GM18873 (cell line): ENCODE results near the gene ATF6.
"Not testable (repeated sequence)": the region's sequence is repeated elsewhere in the genome, so short reads cannot be mapped to it uniquely, and the experiment has no call there.

Experiments used
- ATAC-seq: cut with Tn5 transposase; IDR thresholded peaks from one replicate; pipeline ENCODE4 v1.9.1; 2021; ENCODE audit warnings: mild to moderate bottlenecking, moderate library complexity, moderate number of reproducible peaks; ENCODE audit not compliant: unreplicated experiment, low FRiP score

The ATF6 gene

GRCh38 chr1:161773791-161774190 lies 7.7 kb downstream of the ATF6 start:
- no peak for ATAC-seq

GRCh38 chr1:161777261-161777660 lies 11.1 kb downstream of the ATF6 start:
- ATAC-seq: no peak

GRCh38 chr1:161778522-161778921 lies 12.4 kb downstream of the ATF6 start:
- no peak for ATAC-seq

GRCh38 chr1:161779393-161779792 lies 13.3 kb downstream of the ATF6 start:
- ATAC-seq: no peak

- no peak for ATAC-seq
Measured at GRCh38 chr1:161781995-161782394, 15.9 kb downstream of the ATF6 start.

- no peak for ATAC-seq
Measured at GRCh38 chr1:161782886-161783285, 16.8 kb downstream of the ATF6 start.

GRCh38 chr1:161784968-161785367 lies 18.8 kb downstream of the ATF6 start:
- no peak for ATAC-seq

- ATAC-seq: no peak
Measured at GRCh38 chr1:161787355-161787754, 21.2 kb downstream of the ATF6 start.

- ATAC-seq: no peak
Measured at GRCh38 chr1:161790587-161791317, 24.6 kb downstream of the ATF6 start.

- ATAC-seq: no peak
Measured at GRCh38 chr1:161791904-161792655, 26.0 kb downstream of the ATF6 start.

GRCh38 chr1:161792740-161793139 lies 26.6 kb downstream of the ATF6 start:
- no peak for ATAC-seq

- no peak for ATAC-seq
Measured at GRCh38 chr1:161799792-161800191, 33.7 kb downstream of the ATF6 start.

GRCh38 chr1:161801955-161802354 lies 35.8 kb downstream of the ATF6 start:
- ATAC-seq: no peak

- no peak for ATAC-seq
Measured at GRCh38 chr1:161803181-161803580, 37.1 kb downstream of the ATF6 start.

- ATAC-seq: no peak
Measured at GRCh38 chr1:161805399-161806197, 39.5 kb downstream of the ATF6 start.

GRCh38 chr1:161809202-161809601 lies 43.1 kb downstream of the ATF6 start:
- not testable (repeated sequence) for ATAC-seq

- not testable (repeated sequence) for ATAC-seq
Measured at GRCh38 chr1:161809656-161810055, 43.5 kb downstream of the ATF6 start.

- no peak for ATAC-seq
Measured at GRCh38 chr1:161810780-161811179, 44.7 kb downstream of the ATF6 start.

- ATAC-seq: no peak
Measured at GRCh38 chr1:161816201-161816600, 50.1 kb downstream of the ATF6 start.

- no peak for ATAC-seq
Measured at GRCh38 chr1:161817176-161817730, 51.1 kb downstream of the ATF6 start.

- no peak for ATAC-seq
Measured at GRCh38 chr1:161820914-161821313, 54.8 kb downstream of the ATF6 start.
